Endothelial cell of umbilical vein (primary cell): ENCODE measurements around the gene ARMC3. TPM values are rescaled to one million over a fixed set of nuclear protein-coding genes. Genes with fewer than 3 reads are reported as not detected.

Source experiments
- BruUV-seq: library from RNA; stranded (reverse); fragments of 400-500 nt; replicated peaks from 2 replicates; lab custom pipeline; 2021; lab: Mats Ljungman, UMichigan
- CTCF ChIA-PET: fragments of 300-600, 350-600 bp; sonication (Branson Sonifier 250); formaldehyde crosslinking; loops from one replicate; lab custom pipeline; 2021; ENCODE audit warnings: antibody characterized with exemption, inconsistent platforms; lab: Charles Lee
- POLR2A ChIA-PET: fragments of 300-600, 350-600 bp; sonication (Branson Sonifier 250); formaldehyde crosslinking; loops from one replicate; lab custom pipeline; 2021; ENCODE audit warnings: antibody characterized with exemption, inconsistent platforms; lab: Charles Lee
- DNase-seq: peaks from one replicate; pipeline ENCODE4 v3.0.0-alpha.2; 2011; ENCODE audit warnings: low read depth, low spot score
- FAIRE-seq: peaks from 2 replicates; lab custom pipeline; 2011; peaks lifted over from hg19 to GRCh38; lab: Jason Lieb, UNC
- H2AFZ ChIP-seq: 2 replicates; pipeline ENCODE4 v1.6.0; 2012; ENCODE audit warnings: low read depth, low read length, control low read depth, inconsistent platforms
- H3K27ac ChIP-seq: 2 replicates; pipeline ENCODE4 v1.5.1; 2011; ENCODE audit warnings: low read depth, mild to moderate bottlenecking, control low read depth, low read length, moderate library complexity; ENCODE audit not compliant: insufficient read depth
- H3K27me3 ChIP-seq, 2 experiments: 2 replicates each; pipeline versions ENCODE4 v1.6.0 to v1.6.1; 2011; ENCODE audit warnings: low read length in 2 of 2, mixed read lengths in 1 of 2; ENCODE audit not compliant: control insufficient read depth in 2 of 2, insufficient read depth in 2 of 2
- H3K36me3 ChIP-seq, 2 experiments: 2 replicates in 1 of 2; 3 replicates in 1 of 2; pipeline ENCODE4 v1.5.1; 2011; ENCODE audit warnings: low read length in 2 of 2, mild to moderate bottlenecking in 1 of 2, moderate library complexity in 1 of 2; ENCODE audit not compliant: control insufficient read depth in 2 of 2, insufficient read depth in 2 of 2; ENCODE audit errors: extremely low read depth in 1 of 2
- H3K4me1 ChIP-seq: 3 replicates; pipeline ENCODE4 v1.5.1; 2011; ENCODE audit warnings: mild to moderate bottlenecking, low read length; ENCODE audit not compliant: control insufficient read depth, insufficient read depth; ENCODE audit errors: extremely low read depth
- H3K4me2 ChIP-seq: 2 replicates; pipeline ENCODE4 v1.6.1; 2011; ENCODE audit warnings: low read length, control low read depth, mixed read lengths; ENCODE audit not compliant: insufficient read depth
- H3K4me3 ChIP-seq, 3 experiments: fragments of 200-600 bp in 1 of 3; sonication (generic), shearing (Covaris generic) in 1 of 3; replicated peaks in 1 of 3; 2 replicates each; pipeline ENCODE4 v1.5.1; 2011 to 2016; ENCODE audit warnings: control low read depth in 3 of 3, low read length in 3 of 3, mild to moderate bottlenecking in 2 of 3, inconsistent platforms in 1 of 3, low read depth in 1 of 3, moderate library complexity in 1 of 3; ENCODE audit not compliant: insufficient read depth in 1 of 3
- H3K79me2 ChIP-seq: 2 replicates; pipeline ENCODE4 v1.6.0; 2012; ENCODE audit warnings: low read length, inconsistent platforms; ENCODE audit not compliant: control insufficient read depth, insufficient read depth
- H3K9ac ChIP-seq: replicated peaks from 2 replicates; pipeline ENCODE3; 2011; ENCODE audit warnings: low read length, control low read depth; ENCODE audit not compliant: insufficient read depth; ENCODE audit errors: extremely low read depth
- H3K9me1 ChIP-seq: replicated peaks from 3 replicates; pipeline ENCODE4 v1.6.0; 2011; ENCODE audit warnings: mild to moderate bottlenecking, low read length; ENCODE audit not compliant: control insufficient read depth, insufficient read depth; ENCODE audit errors: extremely low read depth
- H3K9me3 ChIP-seq: replicated peaks from 2 replicates; pipeline ENCODE4 v1.5.1; 2012; ENCODE audit warnings: low read length, inconsistent platforms; ENCODE audit not compliant: control insufficient read depth, insufficient read depth
- H4K20me1 ChIP-seq: replicated peaks from 2 replicates; pipeline ENCODE3; 2011; ENCODE audit warnings: mild to moderate bottlenecking, low read length; ENCODE audit not compliant: control insufficient read depth, insufficient read depth; ENCODE audit errors: extremely low read depth
- EZH2 ChIP-seq: IDR thresholded peaks from 2 replicates; pipeline ENCODE4 v1.6.1; 2012; ENCODE audit warnings: borderline replicate concordance, low read depth, mild to moderate bottlenecking, moderate library complexity, low read length, inconsistent platforms; ENCODE audit not compliant: severe bottlenecking
- FOS ChIP-seq: IDR thresholded peaks from 2 replicates; pipeline ENCODE4 v1.6.1; 2011; ENCODE audit warnings: mild to moderate bottlenecking, low read length, moderate library complexity, borderline replicate concordance; ENCODE audit not compliant: insufficient read depth
- GATA2 ChIP-seq: IDR thresholded peaks from 2 replicates; pipeline ENCODE4 v1.7.0; 2011; ENCODE audit warnings: low read depth, mild to moderate bottlenecking, moderate library complexity, mixed read lengths, low read length; ENCODE audit not compliant: insufficient read length, insufficient read depth
- JUN ChIP-seq: IDR thresholded peaks from 2 replicates; pipeline ENCODE4 v1.6.1; 2011; ENCODE audit warnings: borderline replicate concordance, low read depth; ENCODE audit not compliant: insufficient read length, insufficient read depth
- MYC ChIP-seq: IDR thresholded peaks from one replicate; pipeline ENCODE4 v1.6.1; 2011; ENCODE audit warnings: mild to moderate bottlenecking, low read depth, low read length
- POLR2A ChIP-seq: IDR thresholded peaks from 2 replicates; pipeline ENCODE4 v1.6.1; 2012; ENCODE audit warnings: low read depth, mild to moderate bottlenecking, control low read depth, low read length
- POLR2AphosphoS5 ChIP-seq: IDR thresholded peaks from 2 replicates; pipeline ENCODE4 v1.6.1; 2012; ENCODE audit warnings: low read depth, mild to moderate bottlenecking, control low read depth, low read length, moderate library complexity; ENCODE audit not compliant: insufficient read depth
- dilution Hi-C: fragments of 300-500 bp; cut with MboI; formaldehyde crosslinking; loops from one replicate; pipeline ENCODE4 v1.15.0; 2019; ENCODE audit warnings: low sequenced_read_pairs; ENCODE audit not compliant: extremely low pct_ligation_motif_present
- intact Hi-C: fragments of 100-400 bp; cut with micrococcal nuclease; formaldehyde crosslinking; loops from one replicate; pipeline ENCODE4 v1.10.0; 2022
- polyA plus RNA-seq, 4 experiments: library from polyadenylated mRNA; depleted of rRNA in 3 of 4; stranded (reverse) in 3 of 4; unstranded in 1 of 4; fragments of >200 nt; gene quantifications; 2 replicates each; pipeline versions ENCODE4 v1.2.1 to v1.2.3, GENCODE V29; 2011 to 2012; ENCODE audit warnings: missing spikeins in 1 of 4
- total RNA-seq: library from RNA; stranded (reverse); gene quantifications from 2 replicates; pipeline ENCODE4 v1.2.3, GENCODE V29; 2021
- TF ChIP-seq, protein P1 (sequence below): IDR thresholded peaks from 2 replicates; pipeline ENCODE4 v1.6.1; 2011; ENCODE audit not compliant: insufficient read depth, insufficient read length
- TF ChIP-seq, protein P2 (sequence below), 2 donors: IDR thresholded peaks; 1 replicate in 1 of 2; 2 replicates in 1 of 2; pipeline ENCODE4 v1.5.1; 2011; ENCODE audit warnings: low read length in 2 of 2, mild to moderate bottlenecking in 2 of 2, moderate library complexity in 2 of 2, control low read depth in 1 of 2, inconsistent platforms in 1 of 2, low read depth in 1 of 2; ENCODE audit not compliant: insufficient read depth in 1 of 2; ENCODE audit errors: extremely low read depth in 1 of 2

ARMC3 gene
- total and polyA plus RNA-seq, 2 donors (not counting 3 experiments of a cell fraction or from before 2014, with no cell fraction given): not detected

DNA sequence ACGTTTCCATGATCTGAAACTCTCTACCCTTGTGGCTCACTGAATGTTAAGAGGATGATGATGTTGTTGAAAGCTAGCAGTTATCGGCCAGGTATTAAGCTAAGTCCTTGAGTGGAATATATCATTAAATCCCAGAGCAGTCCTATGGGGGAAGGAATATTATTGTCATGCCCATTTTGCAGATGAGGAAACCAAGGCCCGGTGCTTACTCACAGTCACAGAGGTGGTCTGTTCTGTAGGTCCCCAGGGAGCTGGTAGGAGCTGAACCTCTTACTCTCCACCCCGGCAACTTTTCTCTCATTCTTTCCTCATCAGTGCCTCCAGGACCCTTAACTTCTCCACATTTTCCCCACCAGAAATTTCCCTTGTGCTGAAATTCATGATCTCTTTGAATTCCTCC lies 62.6 kb downstream of the ARMC3 start:
- dilution Hi-C loops (no loop called here), intact Hi-C loops (no loop called here)
- Histone ChIP-seq H2AFZ (no peak overlapping the region), H3K4me3 (no peak overlapping the region), H3K27ac (no peak overlapping the region), H3K9me3 (no peaks in the 10 kb centered on the region), H3K79me2 (no peaks in the 10 kb centered on the region), H3K36me3 (no peaks in the 10 kb centered on the region), H4K20me1 (no peaks in the 10 kb centered on the region), H3K4me2 (no peak overlapping the region), H3K9ac (no peak overlapping the region), H3K27me3 (peaks cover 7 to 41% of the 10 kb centered on the region in 2 experiments), H3K4me1 (no peaks in the 10 kb centered on the region), H3K9me1 (no peaks in the 10 kb centered on the region)
- BruUV-seq: no TSS peak
- POLR2A ChIA-PET: no interaction called here
- CTCF ChIA-PET: interaction anchor here (1.0 to 4.8 kb wide), 5 partner anchors 417 to 1017 kb away, joined by 3 to 76 read pairs (median 51); no protein-coding TSS in a partner anchor
- TF ChIP-seq, protein P1, sequence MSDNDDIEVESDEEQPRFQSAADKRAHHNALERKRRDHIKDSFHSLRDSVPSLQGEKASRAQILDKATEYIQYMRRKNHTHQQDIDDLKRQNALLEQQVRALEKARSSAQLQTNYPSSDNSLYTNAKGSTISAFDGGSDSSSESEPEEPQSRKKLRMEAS: no peak
- no peak for TF ChIP-seq POLR2AphosphoS5
- no peak for TF ChIP-seq POLR2A
- no peak for TF ChIP-seq FOS
- TF ChIP-seq JUN: no peak
- TF ChIP-seq, protein P2, sequence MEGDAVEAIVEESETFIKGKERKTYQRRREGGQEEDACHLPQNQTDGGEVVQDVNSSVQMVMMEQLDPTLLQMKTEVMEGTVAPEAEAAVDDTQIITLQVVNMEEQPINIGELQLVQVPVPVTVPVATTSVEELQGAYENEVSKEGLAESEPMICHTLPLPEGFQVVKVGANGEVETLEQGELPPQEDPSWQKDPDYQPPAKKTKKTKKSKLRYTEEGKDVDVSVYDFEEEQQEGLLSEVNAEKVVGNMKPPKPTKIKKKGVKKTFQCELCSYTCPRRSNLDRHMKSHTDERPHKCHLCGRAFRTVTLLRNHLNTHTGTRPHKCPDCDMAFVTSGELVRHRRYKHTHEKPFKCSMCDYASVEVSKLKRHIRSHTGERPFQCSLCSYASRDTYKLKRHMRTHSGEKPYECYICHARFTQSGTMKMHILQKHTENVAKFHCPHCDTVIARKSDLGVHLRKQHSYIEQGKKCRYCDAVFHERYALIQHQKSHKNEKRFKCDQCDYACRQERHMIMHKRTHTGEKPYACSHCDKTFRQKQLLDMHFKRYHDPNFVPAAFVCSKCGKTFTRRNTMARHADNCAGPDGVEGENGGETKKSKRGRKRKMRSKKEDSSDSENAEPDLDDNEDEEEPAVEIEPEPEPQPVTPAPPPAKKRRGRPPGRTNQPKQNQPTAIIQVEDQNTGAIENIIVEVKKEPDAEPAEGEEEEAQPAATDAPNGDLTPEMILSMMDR (IDR thresholded peaks at IDR 0.05; ENCODE audit: extremely low read depth in 1 of 2, insufficient read depth in 1 of 2, low read depth in 1 of 2, low read length in 2 of 2): no peak
- TF ChIP-seq GATA2: no peak
- TF ChIP-seq EZH2: no peak
- no peak for TF ChIP-seq MYC
- DNase-seq (no peak), FAIRE-seq (no peak)
